GM23248 (cell line): Measurements from ENCODE around the gene HABP4.

ENCODE experiments used
- EZH2 ChIP-seq: fragments of 200-600 bp; sonication (generic); IDR thresholded peaks from 2 replicates; pipeline ENCODE4 v1.6.1; 2018; ENCODE audit warnings: antibody characterized with exemption, mild to moderate bottlenecking; ENCODE audit not compliant: insufficient read depth, poor library complexity, severe bottlenecking
- EZH2phosphoT487 ChIP-seq: fragments of 200-600 bp; sonication (generic); IDR thresholded peaks from 2 replicates; pipeline ENCODE4 v1.6.1; 2018; ENCODE audit warnings: antibody characterized with exemption, moderate library complexity, mild to moderate bottlenecking, low read depth; ENCODE audit not compliant: insufficient read depth

- TF ChIP-seq EZH2: no peak
- TF ChIP-seq EZH2phosphoT487: no peak
These were observed 32.9 kb upstream of the HABP4 start for GRCh38 chr9:96417051-96417586.
